ENCODE results near the gene TMIGD3. TPM values are rescaled to one million over a fixed set of nuclear protein-coding genes. Genes with fewer than 3 reads are reported as not detected.

Gene TMIGD3
- total RNA-seq, 1 donor from 2014 or later, result not detected

DNA sequence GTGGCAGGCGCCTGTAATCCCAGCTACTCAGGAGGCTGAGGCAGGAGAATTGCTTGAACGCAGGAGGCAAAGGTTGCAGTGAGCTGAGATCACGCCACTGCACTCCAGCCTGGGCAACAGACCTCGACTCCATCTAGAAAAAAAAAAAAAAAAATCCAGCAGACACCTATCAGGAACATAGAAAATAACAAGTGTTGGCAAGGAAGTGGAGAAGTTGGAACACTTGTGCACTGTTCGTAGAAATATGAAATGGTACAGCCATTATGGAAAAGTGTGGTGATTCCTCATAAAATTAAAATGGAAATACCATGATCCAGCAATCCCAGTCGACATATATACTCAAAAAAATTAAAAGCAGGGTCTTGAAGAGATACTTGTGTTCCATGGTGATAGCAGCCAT, 41.7 kb downstream of the TMIGD3 start:
- Histone ChIP-seq H3K36me3 (ENCODE audit: control insufficient read depth, insufficient read depth, low read length) (peaks cover 4% of the 10 kb centered on the region), H3K27me3 (ENCODE audit: control insufficient read depth, insufficient read depth, low read length) (no peaks in the 10 kb centered on the region), H3K4me3 (ENCODE audit: low read depth, low read length) (no peak overlapping the region)
- DNase-seq (ENCODE audit: low read depth), result no peak
- no peak for FAIRE-seq
- TF ChIP-seq, protein P1, sequence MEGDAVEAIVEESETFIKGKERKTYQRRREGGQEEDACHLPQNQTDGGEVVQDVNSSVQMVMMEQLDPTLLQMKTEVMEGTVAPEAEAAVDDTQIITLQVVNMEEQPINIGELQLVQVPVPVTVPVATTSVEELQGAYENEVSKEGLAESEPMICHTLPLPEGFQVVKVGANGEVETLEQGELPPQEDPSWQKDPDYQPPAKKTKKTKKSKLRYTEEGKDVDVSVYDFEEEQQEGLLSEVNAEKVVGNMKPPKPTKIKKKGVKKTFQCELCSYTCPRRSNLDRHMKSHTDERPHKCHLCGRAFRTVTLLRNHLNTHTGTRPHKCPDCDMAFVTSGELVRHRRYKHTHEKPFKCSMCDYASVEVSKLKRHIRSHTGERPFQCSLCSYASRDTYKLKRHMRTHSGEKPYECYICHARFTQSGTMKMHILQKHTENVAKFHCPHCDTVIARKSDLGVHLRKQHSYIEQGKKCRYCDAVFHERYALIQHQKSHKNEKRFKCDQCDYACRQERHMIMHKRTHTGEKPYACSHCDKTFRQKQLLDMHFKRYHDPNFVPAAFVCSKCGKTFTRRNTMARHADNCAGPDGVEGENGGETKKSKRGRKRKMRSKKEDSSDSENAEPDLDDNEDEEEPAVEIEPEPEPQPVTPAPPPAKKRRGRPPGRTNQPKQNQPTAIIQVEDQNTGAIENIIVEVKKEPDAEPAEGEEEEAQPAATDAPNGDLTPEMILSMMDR (IDR thresholded peaks at IDR 0.05; ENCODE audit: insufficient read depth, low read length, severe bottlenecking), result no peak

DNA sequence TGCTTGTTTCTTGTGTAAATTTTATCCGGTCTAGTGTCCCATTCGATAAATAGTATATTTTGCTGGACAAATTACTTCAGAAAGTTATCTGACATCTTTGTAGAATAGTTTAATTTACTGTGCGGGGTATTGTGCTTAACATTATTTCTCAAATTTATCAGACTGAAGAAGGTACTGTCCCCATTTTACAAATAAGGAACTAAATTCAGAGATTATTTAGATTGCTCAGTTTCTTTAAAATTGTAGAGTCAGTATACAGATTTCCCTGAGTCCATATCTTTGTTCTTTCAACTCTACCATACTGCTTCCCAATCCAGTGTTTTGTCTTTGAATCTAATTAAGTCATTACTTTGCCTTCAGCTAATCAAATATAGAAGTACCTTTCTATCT, 47.8 kb downstream of the TMIGD3 start:
- DNase-seq (ENCODE audit: low read depth), result no peak
- Histone ChIP-seq H3K4me3 (ENCODE audit: low read depth, low read length) (no peak overlapping the region), H3K36me3 (ENCODE audit: control insufficient read depth, insufficient read depth, low read length) (peaks cover 6% of the 10 kb centered on the region), H3K27me3 (ENCODE audit: control insufficient read depth, insufficient read depth, low read length) (no peaks in the 10 kb centered on the region)
- FAIRE-seq, result no peak
- TF ChIP-seq, protein P1 (IDR thresholded peaks at IDR 0.05; ENCODE audit: insufficient read depth, low read length, severe bottlenecking), result no peak

DNA sequence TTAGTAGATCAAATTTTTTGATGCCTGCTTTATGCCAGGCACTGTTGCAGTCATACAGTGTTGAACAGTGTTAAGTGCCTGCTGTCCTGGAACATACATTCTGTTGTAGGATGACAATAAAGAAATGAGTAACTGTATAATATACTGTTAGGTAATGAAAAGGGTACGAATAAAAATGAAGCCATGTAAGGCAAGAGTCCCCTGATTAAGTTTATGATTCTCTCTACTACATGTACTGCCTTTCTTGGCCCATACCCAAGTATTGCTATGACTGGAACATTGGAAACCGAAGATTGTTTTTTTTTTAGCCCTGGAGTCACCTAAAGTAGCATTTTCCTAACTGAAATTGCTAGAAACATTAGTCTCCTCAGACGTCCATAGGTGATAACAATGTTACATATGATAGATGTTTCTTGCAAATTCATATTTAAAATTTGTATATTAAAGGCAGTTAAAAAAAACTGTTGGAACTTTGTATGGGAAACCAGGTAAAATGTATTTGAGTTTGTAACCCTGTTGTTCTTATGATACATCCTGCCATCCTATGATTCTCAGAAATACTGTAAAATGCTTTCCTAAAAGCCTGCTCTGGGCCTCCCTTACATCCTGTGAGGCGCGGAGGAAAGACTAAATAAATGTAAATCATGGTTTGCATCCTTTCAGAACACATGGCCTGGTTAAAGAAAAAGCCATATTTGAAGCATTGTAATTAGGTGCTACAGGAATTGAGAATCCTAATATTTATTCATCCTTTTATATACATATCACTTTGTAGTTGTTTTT, 48.4 kb downstream of the TMIGD3 start:
- Histone ChIP-seq H3K4me3 (ENCODE audit: low read depth, low read length) (no peak overlapping the region), H3K27me3 (ENCODE audit: control insufficient read depth, insufficient read depth, low read length) (no peaks in the 10 kb centered on the region), H3K36me3 (ENCODE audit: control insufficient read depth, insufficient read depth, low read length) (peaks cover 6% of the 10 kb centered on the region)
- no peak for DNase-seq (ENCODE audit: low read depth)
- TF ChIP-seq, protein P1 (IDR thresholded peaks at IDR 0.05; ENCODE audit: insufficient read depth, low read length, severe bottlenecking), result no peak
- no peak for FAIRE-seq

DNA sequence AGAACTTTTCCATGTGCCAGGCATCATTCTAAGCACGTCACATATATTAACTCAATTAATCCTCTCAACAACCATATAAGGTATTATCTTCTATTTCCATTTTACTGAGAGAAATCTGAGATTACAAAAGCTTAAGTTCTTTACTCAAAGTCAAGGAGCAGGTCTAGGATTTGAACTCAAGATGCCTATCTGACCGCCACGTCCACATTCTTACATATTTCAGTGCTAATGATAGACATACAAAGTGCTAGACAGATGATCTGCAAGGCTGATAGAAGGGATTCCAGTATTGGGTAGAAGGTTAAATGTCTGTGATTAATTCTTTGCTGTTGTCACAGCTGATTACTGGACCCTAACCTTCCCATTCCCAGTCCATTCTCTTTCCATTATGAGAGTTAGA, 49.7 kb downstream of the TMIGD3 start:
- no peak for FAIRE-seq
- peaks cover 6% of the 10 kb centered on the region for H3K36me3 ChIP-seq (ENCODE audit: control insufficient read depth, insufficient read depth, low read length)

DNA sequence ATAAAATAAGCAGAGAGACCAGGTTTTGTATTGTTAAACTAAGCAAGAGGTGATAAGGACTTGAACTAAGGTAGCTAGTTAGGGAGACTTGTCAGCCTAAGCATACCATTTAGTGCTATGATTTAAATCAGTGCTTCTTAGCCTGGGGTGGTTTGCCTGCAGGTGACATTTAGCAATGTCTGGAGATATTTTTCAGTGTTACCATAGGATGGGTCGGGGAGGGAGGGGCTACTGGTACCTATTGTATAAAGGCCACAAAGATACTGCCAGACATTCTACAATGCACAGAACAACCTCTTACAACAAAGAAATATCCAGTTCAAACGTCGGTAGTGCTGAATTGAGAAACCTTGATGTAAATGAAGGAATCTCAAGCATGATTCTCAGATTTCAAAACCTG, 50.9 kb downstream of the TMIGD3 start:
- DNase-seq (ENCODE audit: low read depth) (no peak), FAIRE-seq (no peak)
- H3K4me3 ChIP-seq (ENCODE audit: low read depth, low read length), result no peak overlapping the region
- H3K36me3 ChIP-seq (ENCODE audit: control insufficient read depth, insufficient read depth, low read length), result peaks cover 6% of the 10 kb centered on the region
- H3K27me3 ChIP-seq (ENCODE audit: control insufficient read depth, insufficient read depth, low read length), result no peaks in the 10 kb centered on the region
- TF ChIP-seq, protein P1 (IDR thresholded peaks at IDR 0.05; ENCODE audit: insufficient read depth, low read length, severe bottlenecking), result no peak

More for the DNA sequence above, 49.7 kb downstream of the TMIGD3 start:
- no peak for DNase-seq (ENCODE audit: low read depth)
- TF ChIP-seq, protein P1 (IDR thresholded peaks at IDR 0.05; ENCODE audit: insufficient read depth, low read length, severe bottlenecking), result no peak
- Histone ChIP-seq H3K4me3 (ENCODE audit: low read depth, low read length) (no peak overlapping the region), H3K27me3 (ENCODE audit: control insufficient read depth, insufficient read depth, low read length) (no peaks in the 10 kb centered on the region)

DNA sequence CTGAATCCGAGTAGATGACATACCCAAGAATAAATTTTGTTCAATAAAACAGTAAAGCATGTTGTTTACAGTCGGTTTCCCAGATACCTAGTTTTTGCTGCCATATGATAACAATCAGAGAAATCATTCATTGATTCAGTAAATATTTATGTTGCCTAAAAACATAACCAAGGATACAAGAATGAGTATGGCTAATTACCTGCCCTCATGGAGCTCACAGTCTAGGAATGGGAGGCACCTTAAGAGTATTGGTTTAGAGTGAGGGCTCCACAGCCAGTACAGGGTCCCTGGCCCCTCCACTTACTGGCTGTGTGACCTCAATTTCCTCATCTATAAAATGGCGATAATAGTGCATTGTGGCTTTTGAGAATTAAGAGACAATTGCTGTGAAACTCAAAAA, 53.2 kb downstream of the TMIGD3 start:
- TF ChIP-seq, protein P1 (IDR thresholded peaks at IDR 0.05; ENCODE audit: insufficient read depth, low read length, severe bottlenecking), result no peak
- DNase-seq (ENCODE audit: low read depth) (no peak), FAIRE-seq (no peak)

More for the DNA sequence above, 53.2 kb downstream of the TMIGD3 start:
- peak overlapping the region; percentile 93 for H3K4me3 ChIP-seq (ENCODE audit: low read depth, low read length)
- no peaks in the 10 kb centered on the region for H3K27me3 ChIP-seq (ENCODE audit: control insufficient read depth, insufficient read depth, low read length)
- H3K36me3 ChIP-seq (ENCODE audit: control insufficient read depth, insufficient read depth, low read length), result peaks cover 6% of the 10 kb centered on the region
